Epithelial cell of esophagus (primary cell): ENCODE measurements around the gene ERRFI1.

Source experiments
- DNase-seq: peaks from one replicate; pipeline ENCODE4 v3.0.0; 2010; ENCODE audit warnings: low read depth
- H3K4me3 ChIP-seq: 2 replicates; pipeline ENCODE4 v1.5.1; 2011; ENCODE audit warnings: mild to moderate bottlenecking, low read length, control low read depth
- CTCF ChIP-seq: IDR thresholded peaks from 2 replicates; pipeline ENCODE4 v1.5.1; 2011; ENCODE audit warnings: low read depth, mild to moderate bottlenecking, low read length, control low read depth, inconsistent platforms; ENCODE audit not compliant: insufficient read depth; ENCODE audit errors: missing control alignments

ERRFI1 gene

GRCh38 chr1:8023995-8024313 is 2.2 kb downstream of the ERRFI1 start:
- peak overlapping the region; percentile 71 for H3K4me3 ChIP-seq
- DNase-seq: no peak
- TF ChIP-seq CTCF: no peak

GRCh38 chr1:8023287-8023994 is 2.7 kb downstream of the ERRFI1 start:
- no peak for DNase-seq
- peak overlapping the region; percentile 71 for H3K4me3 ChIP-seq
- no peak for TF ChIP-seq CTCF

DNA sequence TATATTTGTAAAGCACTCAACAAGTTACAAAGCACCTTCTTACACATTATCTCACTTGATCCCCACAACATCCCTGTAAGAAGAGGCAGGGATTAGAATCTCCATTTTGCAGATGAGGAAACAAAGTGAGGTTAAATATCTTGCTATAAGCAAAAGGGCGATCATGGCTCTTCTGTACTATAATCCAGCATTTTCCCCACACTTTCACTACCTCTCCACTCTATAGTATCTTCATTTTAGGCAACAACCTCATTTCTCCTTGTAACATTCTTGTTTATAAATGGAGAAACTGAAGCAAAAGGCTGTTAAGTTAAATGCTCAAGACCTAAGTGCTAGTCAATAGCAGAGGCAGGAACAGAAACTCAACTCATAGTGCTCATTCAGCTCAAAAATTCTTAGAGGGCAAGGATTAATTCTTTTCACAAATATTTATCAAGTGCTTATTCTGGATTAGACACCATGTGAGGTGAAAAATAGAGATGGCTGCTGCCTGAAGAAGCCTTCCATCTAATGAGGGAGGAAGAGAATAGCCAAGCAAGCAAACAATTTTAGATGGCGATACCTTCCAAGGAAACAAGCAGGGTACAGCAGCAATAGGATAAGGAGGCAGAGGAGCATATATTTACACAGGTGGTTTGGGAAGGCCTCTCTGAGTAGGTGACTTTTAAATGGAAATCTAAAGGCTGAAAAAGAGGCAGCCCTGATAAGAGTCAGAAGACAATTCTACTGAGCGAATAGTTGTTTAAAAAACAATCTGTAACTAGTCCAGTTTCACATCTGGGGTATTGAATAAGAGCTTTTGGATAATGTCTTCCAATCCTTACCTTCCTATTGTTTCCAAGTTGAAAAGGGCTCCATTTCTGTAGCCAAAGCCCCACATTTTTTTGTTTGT is 3.5 kb downstream of the ERRFI1 start:
- TF ChIP-seq CTCF: no peak
- H3K4me3 ChIP-seq: peak overlapping the region; percentile 71

GRCh38 chr1:8021676-8022266 is 4.3 kb downstream of the ERRFI1 start:
- DNase-seq: no peak
- peak overlapping the region; percentile 71 for H3K4me3 ChIP-seq
- no peak for TF ChIP-seq CTCF

More for the DNA sequence above, 3.5 kb downstream of the ERRFI1 start:
- DNase-seq: no peak

- no peak for TF ChIP-seq CTCF
- H3K4me3 ChIP-seq: peak overlapping the region; percentile 0
- peak; percentile 92 for DNase-seq
Measured at GRCh38 chr1:8020032-8020431, 6.1 kb downstream of the ERRFI1 start.

DNA sequence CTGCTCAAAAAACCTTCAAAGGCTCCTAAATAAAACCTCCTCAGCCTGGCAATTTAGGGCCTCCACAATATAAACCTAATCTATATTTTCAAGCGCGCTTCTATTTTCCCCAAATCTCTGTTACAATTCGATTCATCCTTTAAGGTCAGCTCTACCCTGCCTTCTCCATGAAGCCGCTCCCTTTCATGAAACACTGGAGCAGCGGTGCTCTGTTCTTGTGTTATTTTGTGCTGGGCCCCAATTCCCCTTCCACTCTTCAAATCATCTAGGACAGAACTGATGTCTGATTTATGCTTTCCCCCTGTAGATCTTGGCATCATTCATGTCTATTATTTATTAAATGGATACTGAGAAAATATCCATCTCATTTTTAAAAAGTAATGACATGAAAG is 6.9 kb downstream of the ERRFI1 start:
- no peak for DNase-seq
- H3K4me3 ChIP-seq: peak overlapping the region; percentile 0
- TF ChIP-seq CTCF: no peak
